Measurements from ENCODE around the gene GAL.

GAL gene

GRCh38 chr11:68714060-68714856, 29.9 kb downstream of the GAL start:
- DNase-seq: no peak

- no peak for DNase-seq
These were observed 31.2 kb downstream of the GAL start for GRCh38 chr11:68715456-68716122.

GRCh38 chr11:68721075-68721474, 36.7 kb downstream of the GAL start:
- DNase-seq: no peak

- no peak for DNase-seq
These were observed 37.8 kb downstream of the GAL start for GRCh38 chr11:68722143-68722542.

- no peak for DNase-seq
These were observed 39.9 kb downstream of the GAL start for GRCh38 chr11:68724293-68724692.

- DNase-seq: no peak
These were observed 43.4 kb downstream of the GAL start for GRCh38 chr11:68727783-68728182.

- no peak for DNase-seq
These were observed 49.8 kb downstream of the GAL start for GRCh38 chr11:68734111-68734510.

GRCh38 chr11:68735125-68735524, 50.8 kb downstream of the GAL start:
- no peak for DNase-seq

GRCh38 chr11:68735646-68736045, 51.3 kb downstream of the GAL start:
- DNase-seq: no peak

All from fibroblast of upper back skin (primary cell).